DND-41 (cell line): ENCODE measurements around the gene CRIP1.

Source experiments
- ATAC-seq: fragments of 200-7000 bp; cut with Tn5 transposase; 3 replicates; pipeline ENCODE4 v1.9.1; 2021; ENCODE audit warnings: low read depth; ENCODE audit not compliant: insufficient read depth
- DNase-seq: peaks from one replicate; pipeline ENCODE4 v3.0.0-alpha.2; 2020
- H2AFZ ChIP-seq: 2 replicates; pipeline ENCODE4 v1.6.0; 2012; ENCODE audit warnings: low read depth, low read length
- H3K27ac ChIP-seq: 2 replicates; pipeline ENCODE4 v1.5.1; 2012; ENCODE audit warnings: low read length, inconsistent platforms
- H3K27me3 ChIP-seq: fragments of 200-600 bp; sonication (generic); 2 replicates; pipeline ENCODE4 v1.6.0; 2012; ENCODE audit warnings: low read length, mild to moderate bottlenecking, inconsistent platforms; ENCODE audit not compliant: insufficient read depth, poor library complexity
- H3K36me3 ChIP-seq: 2 replicates; pipeline ENCODE4 v1.5.1; 2012; ENCODE audit warnings: low read length, inconsistent platforms; ENCODE audit not compliant: insufficient read depth
- H3K4me1 ChIP-seq: 2 replicates; pipeline ENCODE4 v1.5.1; 2012; ENCODE audit warnings: mild to moderate bottlenecking, low read length; ENCODE audit not compliant: insufficient read depth
- H3K4me2 ChIP-seq: 2 replicates; pipeline ENCODE4 v1.6.0; 2012; ENCODE audit warnings: mild to moderate bottlenecking, moderate library complexity, low read length, inconsistent platforms; ENCODE audit not compliant: insufficient read depth
- H3K4me3 ChIP-seq, 2 experiments: fragments of 200-600 bp in 1 of 2; shearing (Covaris generic) in 1 of 2; 2 replicates each; pipeline ENCODE4 v1.5.1; 2012 to 2016; ENCODE audit warnings: inconsistent platforms in 2 of 2, low read length in 2 of 2, mild to moderate bottlenecking in 2 of 2, low read depth in 1 of 2, moderate library complexity in 1 of 2
- H3K79me2 ChIP-seq: 2 replicates; pipeline ENCODE4 v1.6.0; 2012; ENCODE audit warnings: low read length, inconsistent platforms; ENCODE audit not compliant: insufficient read depth
- H3K9ac ChIP-seq: 2 replicates; pipeline ENCODE4 v1.6.0; 2012; ENCODE audit warnings: low read depth, mild to moderate bottlenecking, inconsistent platforms, low read length, moderate library complexity
- H3K9me3 ChIP-seq: 2 replicates; pipeline ENCODE4 v1.5.1; 2012; ENCODE audit warnings: low read length, moderate library complexity, mild to moderate bottlenecking, inconsistent platforms; ENCODE audit not compliant: insufficient read depth, severe bottlenecking
- H4K20me1 ChIP-seq: 2 replicates; pipeline ENCODE4 v1.6.0; 2012; ENCODE audit warnings: low read length; ENCODE audit not compliant: insufficient read depth
- CTCF ChIP-seq: IDR thresholded peaks from 2 replicates; pipeline ENCODE4 v1.5.1; 2012; ENCODE audit warnings: borderline replicate concordance, low read length, moderate library complexity, mild to moderate bottlenecking; ENCODE audit not compliant: poor library complexity, severe bottlenecking; ENCODE audit errors: extremely low read depth
- EZH2 ChIP-seq: IDR thresholded peaks from 3 replicates; pipeline ENCODE4 v1.6.1; 2012; ENCODE audit warnings: borderline replicate concordance, low read depth, mild to moderate bottlenecking, moderate library complexity, low read length, inconsistent platforms; ENCODE audit not compliant: severe bottlenecking

Gene CRIP1

GRCh38 chr14:105536691-105537579 lies 50.2 kb downstream of the CRIP1 start:
- Histone ChIP-seq H3K9me3 (no peaks in the 10 kb centered on the region), H3K27me3 (no peaks in the 10 kb centered on the region), H3K4me3 (no peak overlapping the region), H2AFZ (no peak overlapping the region), H3K36me3 (no peaks in the 10 kb centered on the region), H3K4me1 (peaks cover 7% of the 10 kb centered on the region), H3K4me2 (no peak overlapping the region), H3K79me2 (no peaks in the 10 kb centered on the region), H3K9ac (no peak overlapping the region), H3K27ac (no peak overlapping the region), H4K20me1 (peaks cover 3% of the 10 kb centered on the region; the same call in 1 of the 2 replicates)
- no peak for ATAC-seq
- DNase-seq = no peak
- TF ChIP-seq CTCF (no peak), EZH2 (no peak)

DNA sequence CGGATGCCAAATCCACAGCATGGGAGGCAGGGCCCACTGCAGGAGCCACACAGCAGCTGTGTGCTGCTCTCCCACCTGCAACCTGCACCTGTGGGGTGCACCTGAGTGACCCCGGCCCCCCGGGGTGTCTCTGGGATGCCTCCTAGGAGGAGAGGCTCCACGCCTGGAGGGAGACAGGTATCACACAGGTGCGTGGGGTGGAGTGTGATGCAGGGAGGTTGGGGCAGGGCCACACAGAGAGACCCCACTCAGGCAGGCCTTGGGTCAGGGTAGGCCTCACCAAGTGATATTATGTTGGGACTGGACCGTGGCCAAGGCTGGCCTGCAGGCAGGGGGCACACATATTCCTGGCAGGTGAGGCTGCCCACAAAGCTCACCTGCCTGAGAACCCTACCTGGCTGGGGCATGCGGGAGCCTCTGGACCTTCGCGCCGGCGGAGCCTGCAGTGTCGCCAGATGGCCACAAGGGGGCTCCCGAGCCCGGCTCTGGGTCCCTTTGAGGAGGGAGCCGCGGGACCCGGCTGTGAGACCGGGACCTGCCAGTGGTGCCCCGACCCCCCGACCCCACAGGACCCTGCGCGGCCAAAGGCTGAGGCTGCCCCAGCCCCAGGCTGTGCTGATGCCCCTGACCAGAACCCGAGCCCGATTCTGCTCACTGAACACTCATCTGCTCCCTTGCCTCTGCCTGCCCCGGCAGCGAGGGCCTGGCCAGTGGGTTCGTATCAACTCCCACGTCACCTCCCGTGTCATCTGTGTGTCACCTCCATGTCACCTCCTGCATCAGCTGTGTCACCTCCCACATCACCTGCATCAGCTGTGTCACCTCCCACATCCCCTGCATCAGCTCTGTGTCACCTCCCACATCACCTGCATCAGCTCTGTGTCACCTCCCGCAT lies 51.1 kb downstream of the CRIP1 start:
- DNase-seq (peak; percentile 67), ATAC-seq (peak; percentile 92)
- Histone ChIP-seq H3K27me3 (no peaks in the 10 kb centered on the region), H2AFZ (peak overlapping the region; percentile 34; the same call in 1 of the 2 replicates), H3K4me1 (peaks cover 7% of the 10 kb centered on the region), H3K79me2 (no peaks in the 10 kb centered on the region), H3K9ac (no peak overlapping the region; the same call in 1 of the 2 replicates), H3K4me3 (no peak overlapping the region), H3K27ac (no peak overlapping the region), H4K20me1 (peaks cover 3% of the 10 kb centered on the region; the same call in 1 of the 2 replicates), H3K4me2 (peak overlapping the region; percentile 36), H3K36me3 (no peaks in the 10 kb centered on the region), H3K9me3 (no peaks in the 10 kb centered on the region)
- TF ChIP-seq EZH2 (no peak), CTCF (peak; percentile 90)
